GM21529 (cell line): ENCODE measurements around the gene ELL2.

Experiments
- ATAC-seq: cut with Tn5 transposase; IDR thresholded peaks from one replicate; pipeline ENCODE4 v1.9.1; 2021; ENCODE audit not compliant: unreplicated experiment

Gene ELL2

GRCh38 chr5:95956900-95957293 is 4.8 kb downstream of the ELL2 start:
- no peak for ATAC-seq

GRCh38 chr5:95956021-95956899 is 5.4 kb downstream of the ELL2 start:
- ATAC-seq: no peak

GRCh38 chr5:95954716-95955115 is 6.9 kb downstream of the ELL2 start:
- ATAC-seq: no peak

GRCh38 chr5:95953021-95953702 is 8.5 kb downstream of the ELL2 start:
- ATAC-seq: no peak

- ATAC-seq: no peak
Observed at GRCh38 chr5:95951916-95952315, 9.7 kb downstream of the ELL2 start.

- no peak for ATAC-seq
Observed at GRCh38 chr5:95949810-95950209, 11.8 kb downstream of the ELL2 start.

- no peak for ATAC-seq
Observed at GRCh38 chr5:95948631-95949030, 13.0 kb downstream of the ELL2 start.

GRCh38 chr5:95946451-95946850 is 15.2 kb downstream of the ELL2 start:
- ATAC-seq: no peak

- ATAC-seq: no peak
Observed at GRCh38 chr5:95942968-95943367, 18.7 kb downstream of the ELL2 start.

GRCh38 chr5:95942414-95942813 is 19.2 kb downstream of the ELL2 start:
- no peak for ATAC-seq

GRCh38 chr5:95941756-95942155 is 19.9 kb downstream of the ELL2 start:
- no peak for ATAC-seq

- ATAC-seq: no peak
Observed at GRCh38 chr5:95940758-95941682, 20.6 kb downstream of the ELL2 start.

- peak; percentile 80 for ATAC-seq
Observed at GRCh38 chr5:95939465-95939864, 22.2 kb downstream of the ELL2 start.

GRCh38 chr5:95938766-95939165 is 22.9 kb downstream of the ELL2 start:
- no peak for ATAC-seq

GRCh38 chr5:95938347-95938746 is 23.3 kb downstream of the ELL2 start:
- no peak for ATAC-seq

- no peak for ATAC-seq
Observed at GRCh38 chr5:95937607-95938152, 24.0 kb downstream of the ELL2 start.

- ATAC-seq: no peak
Observed at GRCh38 chr5:95936812-95937397, 24.7 kb downstream of the ELL2 start.

- ATAC-seq: no peak
Observed at GRCh38 chr5:95935553-95936100, 26.0 kb downstream of the ELL2 start.

GRCh38 chr5:95934207-95934804 is 27.3 kb downstream of the ELL2 start:
- no peak for ATAC-seq

GRCh38 chr5:95932941-95933340 is 28.7 kb downstream of the ELL2 start:
- no peak for ATAC-seq
